Left lung (tissue), 10 donors: ENCODE measurements around the gene TMEM30B. TPM values are rescaled to one million over a fixed set of nuclear protein-coding genes. Genes with fewer than 3 reads are reported as not detected.

Experiments
- ATAC-seq: fragments of 200-7000 bp; cut with Tn5 transposase; one replicate; pipeline ENCODE4 v1.9.1; 2020; ENCODE audit warnings: moderate library complexity
- DNase-seq, 4 donors: peaks; one replicate each; pipeline ENCODE4 v3.0.0-alpha.2; 2013 to 2020
- H3K27ac ChIP-seq, 2 donors: fragments of 200-600 bp; sonication (generic) in 1 of 2; one replicate each; pipeline versions ENCODE4 v1.5.0 to v1.8.0; 2020 to 2021
- H3K27me3 ChIP-seq, 2 donors: fragments of 200-600 bp; sonication (generic) in 1 of 2; one replicate each; pipeline versions ENCODE4 v1.5.0 to v1.8.0; 2020 to 2021
- H3K36me3 ChIP-seq, 2 donors: fragments of 200-600 bp; sonication (generic) in 1 of 2; one replicate each; pipeline versions ENCODE4 v1.5.0 to v1.8.0; 2020 to 2021
- H3K4me1 ChIP-seq, 2 donors: fragments of 200-600 bp; one replicate each; pipeline ENCODE4 v1.8.0; 2021
- H3K4me3 ChIP-seq, 2 donors: fragments of 200-600 bp; sonication (generic) in 1 of 2; one replicate each; pipeline versions ENCODE4 v1.5.0 to v1.8.0; 2020 to 2021; ENCODE audit warnings: mild to moderate bottlenecking in 1 of 2
- H3K9me3 ChIP-seq, 2 donors: fragments of 200-600 bp; sonication (generic) in 1 of 2; one replicate each; pipeline versions ENCODE4 v1.5.0 to v1.8.0; 2020 to 2021
- CTCF ChIP-seq, 2 donors: fragments of 200-600 bp; sonication (generic) in 1 of 2; IDR thresholded peaks; one replicate each; pipeline versions ENCODE4 v1.5.0 to v1.8.0; 2021; ENCODE audit warnings: antibody characterized with exemption in 2 of 2
- intact Hi-C, 2 donors: fragments of 100-400 bp; cut with DNase I; formaldehyde crosslinking; loops; one replicate each; pipeline versions ENCODE4 v1.11.2 to v1.14.2; 2022
- polyA plus RNA-seq, 6 donors: library from polyadenylated mRNA; unstranded; fragments of 120-200 nt; gene quantifications; one replicate each; pipeline ENCODE4 v1.2.1, GENCODE V29; 2013; ENCODE audit not compliant: insufficient read length in 6 of 6
- total RNA-seq, 2 donors: library from RNA; stranded (reverse); fragmentation: NEBNext Ultra II Directional; extraction: Animal tissue kit (Norgen Biotek cat#: 25700); gene quantifications; one replicate each; pipeline ENCODE4 v1.2.1, GENCODE V29; 2021
- donor health status: DM: no; HTN: yes; CAD: no.
- donor health status: DM: no; HTN: no; CAD: no.

The TMEM30B gene
- total and polyA plus RNA-seq, 8 donors: 15.7 to 23.0 (median 20.0) TPM

GRCh38 chr14:61328626-61329262 lies 47.6 kb upstream of the TMEM30B start:
- no peak for TF ChIP-seq CTCF (IDR thresholded peaks at IDR 0.05)
- no peaks in the 10 kb centered on the region for H3K36me3 ChIP-seq
- H3K4me1 ChIP-seq: peaks cover 0 to 40% of the 10 kb centered on the region in 2 donors
- peak overlapping the region in 1 of 2 donors; percentile 59 for H3K27ac ChIP-seq
- intact Hi-C loops: loop anchor here in 1 of 2 donors (10.0 kb wide), 1 partner anchor 106 kb away; no protein-coding TSS in a partner anchor
- H3K27me3 ChIP-seq: no peaks in the 10 kb centered on the region
- ATAC-seq (no peak), DNase-seq (no peak)
- H3K9me3 ChIP-seq: no peaks in the 10 kb centered on the region
- no peak overlapping the region for H3K4me3 ChIP-seq

DNA sequence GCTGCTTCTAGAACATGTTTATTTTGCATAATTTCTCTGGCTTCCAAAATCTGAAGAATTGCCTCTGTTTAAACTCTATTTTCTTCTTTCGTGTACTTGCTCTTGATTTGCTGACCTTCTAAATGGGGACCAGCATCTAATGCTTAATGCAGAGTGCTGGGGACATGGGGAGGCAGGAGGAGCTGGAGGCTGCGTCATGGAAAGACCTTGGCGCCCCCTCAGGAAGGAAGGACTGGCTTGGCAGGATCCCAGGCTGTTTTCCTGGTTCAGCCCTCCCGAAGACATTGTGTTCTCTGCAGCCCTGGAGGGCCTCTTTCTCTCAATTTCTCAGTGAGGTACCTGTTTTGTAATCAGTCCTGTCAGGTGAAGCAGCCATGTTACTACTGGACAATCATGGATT lies 45.7 kb upstream of the TMEM30B start:
- no peak for TF ChIP-seq CTCF (IDR thresholded peaks at IDR 0.05)
- H3K4me1 ChIP-seq: peaks cover 0 to 46% of the 10 kb centered on the region in 2 donors
- no peak overlapping the region for H3K4me3 ChIP-seq
- peak overlapping the region; percentile 49 to 68 for H3K27ac ChIP-seq
- no peaks in the 10 kb centered on the region for H3K9me3 ChIP-seq
- intact Hi-C loops: loop anchor here in 1 of 2 donors (10.0 kb wide), 1 partner anchor 108 kb away; no protein-coding TSS in a partner anchor
- DNase-seq (peak in 2 of 4 donors; percentile 54 to 56), ATAC-seq (peak; percentile 25)
- no peaks in the 10 kb centered on the region for H3K36me3 ChIP-seq
- H3K27me3 ChIP-seq: peaks cover 0 to 14% of the 10 kb centered on the region in 2 donors

DNA sequence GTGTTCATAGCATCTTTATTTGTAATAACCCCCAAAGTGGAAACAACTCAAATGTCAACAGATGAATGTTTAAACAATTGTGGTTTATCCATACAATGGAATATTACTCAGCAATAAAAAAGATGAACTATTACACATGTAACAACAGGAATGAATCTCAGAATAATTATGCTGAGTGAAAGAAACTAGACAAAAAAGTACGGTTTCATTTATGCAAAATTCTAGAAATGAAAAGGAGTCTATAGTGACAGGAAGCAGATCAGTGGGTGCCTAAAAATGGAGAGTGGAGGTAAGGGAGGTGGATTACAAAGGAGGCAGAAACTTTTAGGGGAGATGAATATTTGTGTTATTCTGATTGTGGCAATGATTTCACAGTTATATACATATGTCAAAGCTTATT lies 45.0 kb upstream of the TMEM30B start:
- TF ChIP-seq CTCF (IDR thresholded peaks at IDR 0.05): no peak
- Histone ChIP-seq H3K36me3 (no peaks in the 10 kb centered on the region), H3K4me1 (peaks cover under 1 to 49% of the 10 kb centered on the region in 2 donors), H3K4me3 (no peak overlapping the region), H3K9me3 (no peaks in the 10 kb centered on the region), H3K27ac (peak overlapping the region; percentile 49 to 59), H3K27me3 (peaks cover 0 to 21% of the 10 kb centered on the region in 2 donors)
- ATAC-seq (no peak), DNase-seq (no peak)
- intact Hi-C loops: loop anchor here in 1 of 2 donors (10.0 kb wide), 1 partner anchor 109 kb away; no protein-coding TSS in a partner anchor

DNA sequence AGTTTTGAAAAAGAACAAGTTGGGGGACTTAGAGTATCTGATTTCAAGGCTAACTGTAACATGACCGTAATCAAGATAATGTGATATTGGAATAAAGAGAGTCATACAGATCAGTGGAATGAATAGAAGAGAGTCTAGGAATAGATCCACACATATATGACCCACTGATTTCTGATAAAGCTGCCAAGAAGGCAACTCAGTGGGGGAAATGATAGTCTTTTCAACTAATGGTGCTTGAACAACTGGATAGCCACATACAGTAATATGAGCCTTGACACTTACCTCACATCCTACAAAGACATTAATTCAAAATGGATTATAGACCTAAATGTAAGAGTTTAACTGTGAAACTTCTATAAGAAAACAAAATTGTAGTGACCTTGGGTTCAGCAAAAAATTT lies 44.0 kb upstream of the TMEM30B start:
- H3K4me3 ChIP-seq: no peak overlapping the region
- H3K27ac ChIP-seq: peak overlapping the region in 1 of 2 donors; percentile 85

More for the DNA sequence above, 44.0 kb upstream of the TMEM30B start:
- intact Hi-C loops: loop anchor here in 1 of 2 donors (10.0 kb wide), 1 partner anchor 110 kb away; no protein-coding TSS in a partner anchor
- no peaks in the 10 kb centered on the region for H3K36me3 ChIP-seq
- TF ChIP-seq CTCF (IDR thresholded peaks at IDR 0.05): no peak
- DNase-seq: no peak
- ATAC-seq: no peak
- H3K9me3 ChIP-seq: no peaks in the 10 kb centered on the region
- peaks cover 3 to 48% of the 10 kb centered on the region in 2 donors for H3K4me1 ChIP-seq
- H3K27me3 ChIP-seq: peaks cover 0 to 25% of the 10 kb centered on the region in 2 donors
